ENCODE results near the gene NELL2. TPM values are rescaled to one million over a fixed set of nuclear protein-coding genes. Genes with fewer than 3 reads are reported as not detected.

NELL2 gene
- total and polyA plus RNA-seq, 10 of the 15 experiments (the other 5 are each of a cell fraction or from before 2014, with no cell fraction given), result 0.27 to 2.3 (median 0.76) TPM

GRCh38 chr12:44750468-44750867 lies 125.6 kb downstream of the NELL2 start (continued):
- no peak for TF ChIP-seq IRF3 (IDR thresholded peaks at IDR 0.05)

DNA sequence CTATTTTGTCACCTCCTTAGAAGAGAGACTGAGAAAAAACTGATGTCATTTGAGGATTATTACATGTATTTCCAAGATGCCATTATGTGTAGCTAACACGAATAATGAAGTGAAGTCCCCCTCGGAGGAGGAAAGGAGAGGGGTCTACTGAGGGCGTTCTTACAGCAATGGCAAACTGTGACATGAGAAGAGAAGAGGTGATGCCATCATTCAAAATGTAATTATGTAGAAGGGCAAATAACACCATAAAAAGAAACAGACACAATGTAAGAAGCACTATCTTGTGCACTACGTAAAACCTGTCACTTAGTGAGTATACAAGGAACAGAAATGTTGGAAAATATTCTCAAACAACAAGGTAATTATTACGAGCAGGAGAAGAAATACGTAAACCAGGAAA lies 126.5 kb downstream of the NELL2 start:
- H4K20me1 ChIP-seq (ENCODE audit: control insufficient read depth, insufficient read depth), result no peaks in the 10 kb centered on the region
- ChIA-PET POLR2A (no interaction called here), CTCF (no interaction called here), SMC1A (ENCODE audit: uncharacterized antibody, unreplicated experiment) (no interaction called here), RAD21 (ENCODE audit: unreplicated experiment) (no interaction called here)
- FAIRE-seq (no peak), DNase-seq (ENCODE audit: low read depth, low spot score) (no peak), ATAC-seq (no peak)
- no peak overlapping the region for H3K4me3 ChIP-seq
- intact Hi-C loops (cut with micrococcal nuclease; ENCODE audit: unreplicated experiment) (no loop called here), in situ Hi-C loops (cut with MboI) (no loop called here)
- H3K9ac ChIP-seq (ENCODE audit: control insufficient read depth, insufficient read depth, low read length), result no peak overlapping the region
- H3K79me2 ChIP-seq (ENCODE audit: control insufficient read depth, insufficient read depth, low read length), result no peaks in the 10 kb centered on the region
- no peaks in the 10 kb centered on the region for H3K9me3 ChIP-seq (replicated peaks; ENCODE audit: control insufficient read depth, insufficient read depth, low read length)
- BruUV-seq (replicated peaks), result no TSS peak
- 15% methylated on average over 6 of the region's 6 CpGs for WGBS (ENCODE audit: insufficient coverage, insufficient replicate concordance, low lambda C conversion rate, missing lambda C conversion rate)
- H3K4me1 ChIP-seq (ENCODE audit: control insufficient read depth, insufficient read depth, low read length), result no peaks in the 10 kb centered on the region
- H3K27ac ChIP-seq (ENCODE audit: control insufficient read depth, insufficient read depth), result no peak overlapping the region
- H2AFZ ChIP-seq (ENCODE audit: control insufficient read depth, low read depth, low read length), result no peak overlapping the region
- no peaks in the 10 kb centered on the region for H3K27me3 ChIP-seq (replicated peaks in 1 of 2; ENCODE audit: control insufficient read depth in 2 of 2, insufficient read depth in 2 of 2, low read length in 1 of 2)
- no peaks in the 10 kb centered on the region for H3K36me3 ChIP-seq (ENCODE audit: control insufficient read depth in 2 of 2, insufficient read depth in 2 of 2, low read length in 1 of 2)
- H3K4me2 ChIP-seq (ENCODE audit: control insufficient read depth, insufficient read depth), result no peak overlapping the region
- TF ChIP-seq ZZZ3 (IDR thresholded peaks at IDR 0.05; ENCODE audit: control insufficient read depth, insufficient read length, low read depth) (no peak), TBL1XR1 (IDR thresholded peaks at IDR 0.05; ENCODE audit: low read depth, low read length) (no peak), CEBPB (IDR thresholded peaks at IDR 0.05; ENCODE audit: borderline replicate concordance in 1 of 2, low read depth in 2 of 2, low read length in 2 of 2) (no peak), CBX5 (IDR thresholded peaks at IDR 0.05; ENCODE audit: low read depth) (no peak), SKIL (IDR thresholded peaks at IDR 0.05; ENCODE audit: low read depth, poor library complexity, severe bottlenecking) (no peak), IKZF1 (conservative IDR thresholded peaks at IDR 0.05) (no peak)
